Esophagus muscularis mucosa (tissue), 4 donors: ENCODE data around the gene EGLN3. TPM values are rescaled to one million over a fixed set of nuclear protein-coding genes. Genes with fewer than 3 reads are reported as not detected.
"Not testable (repeated sequence)": the region's sequence is repeated elsewhere in the genome, so short reads cannot be mapped to it uniquely, and the experiment has no call there.

Source experiments
- DNase-seq: peaks from one replicate; pipeline ENCODE4 v3.0.0-alpha.2; 2017; ENCODE audit errors: extremely low spot score
- H3K27ac ChIP-seq, 4 donors: fragments of 200-600 bp; sonication (generic); replicated peaks in 1 of 4; 1 replicate in 3 of 4; 2 replicates in 1 of 4; pipeline ENCODE4 v1.5.1; 2016 to 2019; ENCODE audit warnings: mild to moderate bottlenecking in 1 of 4
- H3K27me3 ChIP-seq, 4 donors: fragments of 200-600 bp; sonication (generic); one replicate each; pipeline versions ENCODE4 v1.5.1 to v1.6.0; 2016 to 2019
- H3K36me3 ChIP-seq, 4 donors: fragments of 200-600 bp; sonication (generic); one replicate each; pipeline ENCODE4 v1.5.1; 2016 to 2019
- H3K4me1 ChIP-seq, 4 donors: fragments of 200-600 bp; sonication (generic); one replicate each; pipeline ENCODE4 v1.5.1; 2016 to 2019
- H3K4me3 ChIP-seq, 4 donors: fragments of 200-600 bp; sonication (generic); 1 replicate in 2 of 4; 2 replicates in 2 of 4; pipeline ENCODE4 v1.5.1; 2016 to 2019; ENCODE audit warnings: mild to moderate bottlenecking in 4 of 4, moderate library complexity in 1 of 4
- H3K9me3 ChIP-seq, 4 donors: fragments of 200-600 bp; sonication (generic); 1 replicate in 3 of 4; 2 replicates in 1 of 4; pipeline ENCODE4 v1.5.1; 2016 to 2019
- EP300 ChIP-seq: sonication (generic); formaldehyde crosslinking; IDR thresholded peaks from one replicate; pipeline ENCODE4 v1.6.1; 2017; ENCODE audit warnings: antibody characterized with exemption
- POLR2A ChIP-seq: fragments of 450-650 bp; IDR thresholded peaks from one replicate; pipeline ENCODE4 v1.6.1; 2017; ENCODE audit warnings: antibody characterized with exemption, moderate library complexity, mild to moderate bottlenecking, low read depth
- POLR2AphosphoS5 ChIP-seq, 2 donors: sonication (generic); formaldehyde crosslinking; IDR thresholded peaks; one replicate each; pipeline ENCODE4 v1.6.1; 2017; ENCODE audit warnings: antibody characterized with exemption in 2 of 2
- WGBS: methylation state at CpG from one replicate; pipeline ENCODE4 v1.1.5; 2018; 5-methylcytosine and 5-hydroxymethylcytosine counted together
- intact Hi-C: fragments of 100-400 bp; cut with DNase I; formaldehyde crosslinking; loops from one replicate; pipeline ENCODE4 v1.15.1; 2023
- total RNA-seq, 4 donors: library from RNA; depleted of rRNA; stranded (reverse); fragments of >200 nt; gene quantifications; one replicate each; pipeline versions ENCODE4 v1.1.0 to v1.2.1, GENCODE V29; 2016
- TF ChIP-seq, protein P1 (sequence below), 3 experiments: fragments of 200-600 bp in 2 of 3; fragments of 450-650 bp in 1 of 3; sonication (generic) in 2 of 3; IDR thresholded peaks; one replicate each; pipeline ENCODE4 v1.5.1; 2017 to 2019; ENCODE audit warnings: antibody characterized with exemption in 3 of 3, mild to moderate bottlenecking in 2 of 3, moderate library complexity in 1 of 3

The EGLN3 gene
- total RNA-seq, 4 donors from 2014 or later: 24.0 to 41.1 (median 24.5) TPM

DNA sequence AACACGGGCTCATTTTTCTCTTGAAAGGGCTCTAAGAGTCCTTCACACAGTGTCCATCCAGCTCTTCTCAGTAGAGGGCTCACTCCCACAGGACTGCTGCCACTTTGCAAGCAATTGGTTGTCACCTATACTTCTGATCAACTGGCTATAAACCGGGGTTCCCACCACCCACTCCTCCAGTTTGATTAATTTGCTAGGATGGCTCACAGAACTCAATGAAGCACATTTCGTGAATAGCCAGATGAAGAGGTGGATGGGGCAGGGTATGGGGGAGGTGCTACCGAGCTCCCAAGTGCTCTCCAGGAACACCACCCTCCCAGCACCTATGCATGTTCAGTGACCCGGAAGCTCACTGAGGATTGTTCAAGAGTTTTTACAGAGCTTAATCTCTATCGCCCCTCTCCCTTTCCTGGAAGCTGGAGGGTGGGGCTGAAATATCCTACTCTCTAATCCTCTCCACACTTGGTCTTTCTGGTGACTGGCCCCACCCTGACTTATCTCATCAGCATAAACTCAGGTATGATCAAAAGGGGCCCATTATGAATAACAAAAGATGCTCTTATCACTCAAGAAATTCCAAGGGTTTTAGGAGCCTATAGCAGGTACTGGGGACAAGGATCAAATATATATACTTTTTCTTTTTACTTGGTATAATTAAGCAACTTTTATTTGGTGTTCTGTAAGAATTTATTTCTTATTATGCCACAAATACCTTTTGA lies 13.9 kb upstream of the EGLN3 start:
- H3K27me3 ChIP-seq: no peaks in the 10 kb centered on the region
- H3K27ac ChIP-seq: no peak overlapping the region
- H3K36me3 ChIP-seq: no peaks in the 10 kb centered on the region
- no peak for TF ChIP-seq POLR2A
- H3K9me3 ChIP-seq: no peaks in the 10 kb centered on the region
- intact Hi-C loops: no loop called here
- H3K4me3 ChIP-seq: no peak overlapping the region
- peak; percentile 83 for DNase-seq
- no peaks in the 10 kb centered on the region for H3K4me1 ChIP-seq
- 89% methylated on average over 6 of the region's 6 CpGs for WGBS

GRCh38 chr14:33963892-33964291 lies 13.0 kb upstream of the EGLN3 start:
- Histone ChIP-seq H3K4me1 (no peaks in the 10 kb centered on the region), H3K9me3 (no peaks in the 10 kb centered on the region), H3K36me3 (no peaks in the 10 kb centered on the region), H3K4me3 (no peak overlapping the region), H3K27ac (no peak overlapping the region), H3K27me3 (no peaks in the 10 kb centered on the region)
- TF ChIP-seq POLR2A: no peak
- TF ChIP-seq EP300: no peak
- no peak for TF ChIP-seq POLR2AphosphoS5 (IDR thresholded peaks at IDR 0.05)
- TF ChIP-seq, protein P1, sequence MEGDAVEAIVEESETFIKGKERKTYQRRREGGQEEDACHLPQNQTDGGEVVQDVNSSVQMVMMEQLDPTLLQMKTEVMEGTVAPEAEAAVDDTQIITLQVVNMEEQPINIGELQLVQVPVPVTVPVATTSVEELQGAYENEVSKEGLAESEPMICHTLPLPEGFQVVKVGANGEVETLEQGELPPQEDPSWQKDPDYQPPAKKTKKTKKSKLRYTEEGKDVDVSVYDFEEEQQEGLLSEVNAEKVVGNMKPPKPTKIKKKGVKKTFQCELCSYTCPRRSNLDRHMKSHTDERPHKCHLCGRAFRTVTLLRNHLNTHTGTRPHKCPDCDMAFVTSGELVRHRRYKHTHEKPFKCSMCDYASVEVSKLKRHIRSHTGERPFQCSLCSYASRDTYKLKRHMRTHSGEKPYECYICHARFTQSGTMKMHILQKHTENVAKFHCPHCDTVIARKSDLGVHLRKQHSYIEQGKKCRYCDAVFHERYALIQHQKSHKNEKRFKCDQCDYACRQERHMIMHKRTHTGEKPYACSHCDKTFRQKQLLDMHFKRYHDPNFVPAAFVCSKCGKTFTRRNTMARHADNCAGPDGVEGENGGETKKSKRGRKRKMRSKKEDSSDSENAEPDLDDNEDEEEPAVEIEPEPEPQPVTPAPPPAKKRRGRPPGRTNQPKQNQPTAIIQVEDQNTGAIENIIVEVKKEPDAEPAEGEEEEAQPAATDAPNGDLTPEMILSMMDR (IDR thresholded peaks at IDR 0.05): no peak
- intact Hi-C loops: no loop called here
- DNase-seq: no peak
- 89% methylated on average over 5 of the region's 5 CpGs for WGBS

- 77% methylated on average over 5 of the region's 5 CpGs for WGBS
- peak; percentile 10 for DNase-seq
- intact Hi-C loops, H3K27ac ChIP-seq, H3K4me3 ChIP-seq, H3K9me3 ChIP-seq, H3K27me3 ChIP-seq, H3K36me3 ChIP-seq, H3K4me1 ChIP-seq: not testable (repeated sequence)
Observed at GRCh38 chr14:33962466-33962865, 11.6 kb upstream of the EGLN3 start.

DNA sequence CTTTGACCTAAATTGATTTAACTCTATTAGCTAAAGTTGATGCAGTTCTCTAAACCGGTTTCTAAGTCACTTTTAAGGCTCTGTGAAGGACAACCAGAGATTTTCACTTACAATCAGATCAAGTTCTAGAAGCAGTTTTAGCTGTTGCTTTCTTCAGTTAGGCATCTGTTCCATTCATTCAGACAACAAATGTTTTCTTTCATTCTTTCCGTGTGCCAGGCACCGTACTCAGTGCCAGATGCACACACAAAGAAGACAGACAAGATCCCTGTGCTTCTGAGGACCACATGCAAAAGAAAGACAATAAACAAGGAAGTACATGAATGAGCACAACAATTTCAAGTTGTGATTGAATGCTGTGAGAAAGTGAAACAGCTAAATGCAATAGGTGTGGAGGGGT lies 11.1 kb upstream of the EGLN3 start:
- no peaks in the 10 kb centered on the region for H3K9me3 ChIP-seq
- H3K4me1 ChIP-seq: no peaks in the 10 kb centered on the region
- no peaks in the 10 kb centered on the region for H3K36me3 ChIP-seq
- no peak overlapping the region for H3K27ac ChIP-seq
- DNase-seq: peak; percentile 39
- no peaks in the 10 kb centered on the region for H3K27me3 ChIP-seq
- WGBS: 67% methylated on average over 3 of the region's 3 CpGs
- TF ChIP-seq EP300 (no peak), POLR2AphosphoS5 (IDR thresholded peaks at IDR 0.05) (no peak), POLR2A (no peak)
- TF ChIP-seq, protein P1 (IDR thresholded peaks at IDR 0.05): no peak
- no peak overlapping the region for H3K4me3 ChIP-seq
- intact Hi-C loops: no loop called here

DNA sequence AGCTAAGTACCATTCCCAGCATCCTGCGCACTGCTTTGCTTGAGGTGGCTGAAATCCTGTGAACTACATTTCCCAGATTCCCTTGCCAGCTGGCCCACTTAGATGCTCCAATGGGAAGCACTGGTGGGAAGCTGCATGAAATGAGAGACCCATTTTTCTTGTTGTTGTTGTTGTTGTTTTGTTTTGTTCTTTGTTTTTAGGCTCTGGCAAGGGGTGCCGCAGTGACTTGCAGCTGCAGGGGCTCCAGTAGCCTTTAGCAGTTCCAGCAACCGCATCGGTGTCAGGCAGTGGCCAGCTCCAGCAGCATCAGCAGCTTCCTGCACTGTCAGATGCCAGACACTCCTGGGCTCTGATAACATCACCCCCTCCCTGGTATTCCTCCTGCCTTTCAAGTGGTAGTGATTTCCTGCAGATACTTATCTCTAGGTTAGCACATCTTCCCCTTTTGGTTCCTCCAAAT lies 8.8 kb upstream of the EGLN3 start:
- 74% methylated on average over 4 of the region's 4 CpGs for WGBS
- no peak overlapping the region for H3K27ac ChIP-seq
- no peaks in the 10 kb centered on the region for H3K4me1 ChIP-seq
- intact Hi-C loops: no loop called here
- no peaks in the 10 kb centered on the region for H3K9me3 ChIP-seq
- no peaks in the 10 kb centered on the region for H3K36me3 ChIP-seq
- peak; percentile 70 for DNase-seq
- H3K4me3 ChIP-seq: no peak overlapping the region
- H3K27me3 ChIP-seq: no peaks in the 10 kb centered on the region
- TF ChIP-seq EP300: no peak
- TF ChIP-seq POLR2AphosphoS5 (IDR thresholded peaks at IDR 0.05): no peak
- no peak for TF ChIP-seq POLR2A
- TF ChIP-seq, protein P1 (IDR thresholded peaks at IDR 0.05): no peak
